ENCODE measurements around the gene CASZ1.

CASZ1 gene

DNA sequence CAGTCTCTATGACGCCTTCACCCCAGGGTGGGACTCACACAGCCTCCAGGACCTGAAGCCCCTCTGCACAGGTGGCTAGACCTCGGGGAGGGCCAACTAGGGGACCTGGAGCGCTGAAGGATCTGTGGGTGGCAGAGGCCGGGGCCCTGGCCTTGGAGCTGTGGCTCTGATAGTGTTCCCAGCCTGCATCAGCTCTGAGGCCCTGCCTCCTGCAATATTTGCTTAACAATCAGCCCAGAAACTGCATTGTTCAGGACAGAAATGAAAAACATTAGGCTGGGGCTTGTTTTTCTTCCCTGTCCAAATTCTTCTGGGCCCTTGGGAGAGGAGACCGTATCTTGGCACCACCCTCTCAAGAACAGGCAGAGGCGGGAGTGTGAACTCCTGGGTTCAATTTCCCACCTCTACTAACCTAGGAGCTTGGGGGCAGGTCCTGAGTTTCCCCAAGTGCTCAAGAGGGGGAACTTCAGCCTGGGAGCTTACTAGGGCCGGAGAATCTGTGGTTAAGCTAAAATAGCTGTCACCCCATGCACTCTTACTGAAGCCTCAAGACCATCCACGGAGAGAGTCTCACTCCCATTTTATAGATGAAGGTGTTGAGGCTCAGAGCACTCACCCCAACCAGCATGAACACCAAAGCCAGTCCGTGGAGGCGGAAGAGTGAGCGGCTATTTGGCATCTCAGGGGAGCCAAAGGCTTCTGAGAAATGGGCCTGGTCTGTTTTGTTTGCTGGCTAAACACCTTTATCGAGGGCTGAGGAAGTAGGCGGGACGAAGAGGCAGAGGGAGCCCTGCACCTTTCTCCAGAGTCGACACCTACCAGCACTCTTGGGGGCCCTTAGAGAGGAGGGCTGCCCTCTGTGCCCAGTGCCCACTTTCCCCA lies 18.8 kb upstream of the CASZ1 start:
- TF ChIP-seq, protein P1, sequence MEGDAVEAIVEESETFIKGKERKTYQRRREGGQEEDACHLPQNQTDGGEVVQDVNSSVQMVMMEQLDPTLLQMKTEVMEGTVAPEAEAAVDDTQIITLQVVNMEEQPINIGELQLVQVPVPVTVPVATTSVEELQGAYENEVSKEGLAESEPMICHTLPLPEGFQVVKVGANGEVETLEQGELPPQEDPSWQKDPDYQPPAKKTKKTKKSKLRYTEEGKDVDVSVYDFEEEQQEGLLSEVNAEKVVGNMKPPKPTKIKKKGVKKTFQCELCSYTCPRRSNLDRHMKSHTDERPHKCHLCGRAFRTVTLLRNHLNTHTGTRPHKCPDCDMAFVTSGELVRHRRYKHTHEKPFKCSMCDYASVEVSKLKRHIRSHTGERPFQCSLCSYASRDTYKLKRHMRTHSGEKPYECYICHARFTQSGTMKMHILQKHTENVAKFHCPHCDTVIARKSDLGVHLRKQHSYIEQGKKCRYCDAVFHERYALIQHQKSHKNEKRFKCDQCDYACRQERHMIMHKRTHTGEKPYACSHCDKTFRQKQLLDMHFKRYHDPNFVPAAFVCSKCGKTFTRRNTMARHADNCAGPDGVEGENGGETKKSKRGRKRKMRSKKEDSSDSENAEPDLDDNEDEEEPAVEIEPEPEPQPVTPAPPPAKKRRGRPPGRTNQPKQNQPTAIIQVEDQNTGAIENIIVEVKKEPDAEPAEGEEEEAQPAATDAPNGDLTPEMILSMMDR (IDR thresholded peaks at IDR 0.05; ENCODE audit: low read depth, low read length), result no peak
- no peak overlapping the region for H3K4me3 ChIP-seq (ENCODE audit: low read depth, low read length)

DNA sequence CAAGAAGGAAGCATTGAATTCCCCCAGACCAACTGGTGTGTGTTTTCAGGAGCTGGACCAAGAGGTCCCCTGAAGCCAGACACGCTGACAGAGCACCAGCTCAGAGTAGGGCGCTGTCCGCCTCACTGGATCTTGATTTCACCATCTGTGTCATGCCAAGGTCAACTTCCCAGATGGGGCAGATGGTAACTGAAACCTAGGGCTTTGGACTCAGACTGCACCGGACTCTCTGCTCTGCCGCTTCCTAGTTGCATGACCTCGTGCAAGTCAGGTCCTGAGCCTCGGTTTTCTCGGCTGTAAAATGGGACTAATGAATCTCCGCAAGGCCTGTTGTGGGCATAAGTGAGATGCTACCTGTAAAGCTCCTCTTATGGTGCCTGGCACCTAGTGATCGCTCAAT lies 17.9 kb upstream of the CASZ1 start:
- H3K4me3 ChIP-seq (ENCODE audit: low read depth, low read length), result no peak overlapping the region
- TF ChIP-seq, protein P1 (IDR thresholded peaks at IDR 0.05; ENCODE audit: low read depth, low read length), result no peak

GRCh38 chr1:10813799-10814198 lies 17.4 kb upstream of the CASZ1 start:
- TF ChIP-seq, protein P1 (IDR thresholded peaks at IDR 0.05; ENCODE audit: low read depth, low read length), result no peak

DNA sequence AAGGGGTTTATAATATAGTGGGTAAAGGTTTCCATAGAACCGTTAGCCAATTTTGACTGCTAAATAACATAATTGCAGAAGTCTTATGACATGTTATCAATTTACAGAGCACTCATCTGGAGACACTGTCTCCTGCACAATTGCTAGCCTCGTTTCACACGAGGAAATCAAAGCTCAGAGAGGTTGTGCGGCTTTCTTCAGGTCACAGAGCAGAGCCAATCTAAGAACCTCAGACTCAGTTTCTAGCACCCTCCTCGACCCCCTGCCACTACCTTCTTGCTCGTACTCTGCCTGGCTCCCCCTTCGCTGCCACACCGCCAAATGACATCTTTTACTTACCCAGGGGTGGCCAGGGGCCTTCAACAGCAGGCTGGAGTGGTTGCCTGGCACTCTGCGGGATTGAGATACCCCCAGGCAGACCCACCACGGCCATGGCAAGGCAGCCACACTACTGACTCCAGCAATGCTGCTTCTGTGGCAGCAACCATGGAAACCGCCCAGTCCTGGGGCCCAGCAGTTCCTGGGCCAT lies 16.0 kb upstream of the CASZ1 start:
- H3K4me3 ChIP-seq (ENCODE audit: low read depth, low read length), result no peak overlapping the region
- TF ChIP-seq, protein P1 (IDR thresholded peaks at IDR 0.05; ENCODE audit: low read depth, low read length), result no peak

More at GRCh38 chr1:10813799-10814198, 17.4 kb upstream of the CASZ1 start:
- H3K4me3 ChIP-seq (ENCODE audit: low read depth, low read length), result no peak overlapping the region

DNA sequence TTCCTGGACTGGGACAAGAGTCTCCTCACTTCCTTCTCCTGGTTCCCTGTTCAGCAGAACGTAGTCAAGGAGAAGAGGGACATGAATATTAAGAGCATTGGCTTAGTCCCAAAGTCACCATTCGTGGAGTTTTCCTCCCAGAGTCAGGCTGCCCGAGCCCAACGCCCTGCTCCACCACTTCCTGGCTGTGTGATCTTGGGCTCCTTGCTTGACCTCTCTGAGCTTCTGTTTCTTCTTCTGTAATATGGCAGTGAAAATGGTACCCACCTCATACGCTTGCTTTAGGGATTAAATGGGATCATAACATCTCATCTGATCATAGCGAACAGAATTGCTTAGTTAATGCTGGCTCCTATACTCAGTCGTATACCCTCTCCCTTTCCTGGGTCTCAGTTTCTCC lies 12.0 kb upstream of the CASZ1 start:
- H3K4me3 ChIP-seq (ENCODE audit: low read depth, low read length), result no peak overlapping the region
- TF ChIP-seq, protein P1 (IDR thresholded peaks at IDR 0.05; ENCODE audit: low read depth, low read length), result no peak

- H3K4me3 ChIP-seq (ENCODE audit: low read depth, low read length), result no peak overlapping the region
- TF ChIP-seq, protein P1 (IDR thresholded peaks at IDR 0.05; ENCODE audit: low read depth, low read length), result no peak
These were observed 10.5 kb upstream of the CASZ1 start for GRCh38 chr1:10806966-10807365.
